ENCODE measurements around the gene BTBD17. TPM values are rescaled to one million over a fixed set of nuclear protein-coding genes. Genes with fewer than 3 reads are reported as not detected.
"Not testable (repeated sequence)": the region's sequence is repeated elsewhere in the genome, so short reads cannot be mapped to it uniquely, and the experiment has no call there.

Gene BTBD17
- 4.5 TPM for total RNA-seq

DNA sequence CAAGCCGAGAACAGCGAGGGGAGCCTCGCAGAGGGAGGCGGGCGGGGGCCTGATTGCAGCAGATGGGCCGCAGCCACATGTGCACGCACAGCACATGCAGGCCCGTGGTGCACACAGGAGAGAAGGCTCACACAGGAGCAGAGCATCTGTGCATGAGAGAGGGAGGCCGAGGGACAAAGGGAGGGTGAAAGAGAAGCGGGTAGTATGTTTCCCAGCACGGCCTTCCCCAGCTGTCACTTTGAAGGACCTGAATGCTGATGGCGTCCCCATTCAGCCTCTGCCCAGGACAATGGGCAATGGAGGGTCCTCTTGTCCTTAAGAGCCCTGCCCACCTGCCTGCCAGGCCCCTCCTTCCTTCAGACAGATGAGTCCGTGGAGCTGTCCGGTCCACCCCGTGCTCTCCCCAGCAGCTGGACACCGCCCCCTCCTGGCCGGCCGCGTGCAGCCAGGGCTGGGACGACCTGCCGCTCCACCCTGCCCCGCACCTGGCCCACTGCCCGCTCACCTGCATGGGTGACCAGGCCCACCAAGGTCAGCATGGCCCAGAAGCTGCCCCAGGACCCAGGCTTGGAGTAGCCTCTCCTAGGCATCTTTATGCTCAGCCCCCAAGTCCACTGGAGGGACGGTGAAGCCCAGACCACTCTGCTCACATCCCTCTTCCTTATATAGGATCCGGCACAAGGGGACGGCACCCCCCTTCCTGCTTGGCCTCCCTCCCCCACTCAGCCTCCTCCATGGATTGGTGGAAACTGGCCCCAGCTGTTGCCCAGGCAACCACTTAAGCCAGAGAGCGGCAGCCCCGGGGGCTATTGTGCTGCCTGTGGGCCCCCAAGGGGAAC, at the start of gene BTBD17:
TSS of gene BTBD17 (minus strand) at position 639 of the 839 bp plus-strand sequence. CDS start at position 590, 49 bp downstream.
- DNase-seq: peak; percentile 9

GRCh38 chr17:74410001-74410443, 48.4 kb upstream of the BTBD17 start:
- no peak for DNase-seq

GRCh38 chr17:74408815-74409214, 47.1 kb upstream of the BTBD17 start:
- no peak for DNase-seq

DNA sequence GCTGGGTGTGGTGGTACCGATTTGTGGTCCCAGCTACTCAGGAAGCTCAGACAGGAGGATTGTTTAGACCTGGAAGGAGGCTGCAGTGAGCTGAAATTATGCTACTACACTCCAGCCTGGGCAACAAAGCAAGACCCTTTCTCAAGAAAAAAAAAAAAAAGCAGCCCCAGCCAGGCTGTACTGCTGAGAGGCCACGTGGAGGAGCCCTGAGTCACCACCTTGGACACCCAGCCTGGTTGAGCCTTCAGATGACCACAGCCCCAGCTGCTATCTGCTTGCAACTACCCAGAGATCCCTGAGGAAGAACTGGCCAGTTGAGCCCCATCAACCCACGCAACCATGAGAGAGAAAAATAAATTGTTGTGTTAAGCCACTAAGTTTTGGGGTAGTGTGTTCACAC, 46.6 kb upstream of the BTBD17 start:
- DNase-seq: no peak

DNA sequence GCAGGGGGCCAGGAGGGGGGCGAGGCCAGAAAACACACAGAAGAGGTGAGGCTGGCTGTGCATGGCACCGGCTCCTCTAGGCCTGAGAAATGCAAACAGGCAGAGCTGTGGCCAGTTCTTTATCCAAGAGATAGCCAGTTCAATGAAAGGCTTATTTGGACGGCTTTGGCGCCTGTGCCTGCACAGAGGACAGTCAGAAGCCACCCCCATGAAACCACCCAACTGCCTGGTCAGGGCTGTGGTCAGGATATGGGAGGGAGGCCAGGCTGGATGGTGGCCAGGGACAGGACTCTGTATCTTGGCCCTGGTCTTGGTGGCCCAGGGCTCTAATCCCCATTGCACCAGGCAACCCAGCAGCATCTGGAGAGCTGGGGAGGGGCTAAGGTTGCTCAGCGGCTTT, 45.7 kb upstream of the BTBD17 start:
- no peak for DNase-seq

DNA sequence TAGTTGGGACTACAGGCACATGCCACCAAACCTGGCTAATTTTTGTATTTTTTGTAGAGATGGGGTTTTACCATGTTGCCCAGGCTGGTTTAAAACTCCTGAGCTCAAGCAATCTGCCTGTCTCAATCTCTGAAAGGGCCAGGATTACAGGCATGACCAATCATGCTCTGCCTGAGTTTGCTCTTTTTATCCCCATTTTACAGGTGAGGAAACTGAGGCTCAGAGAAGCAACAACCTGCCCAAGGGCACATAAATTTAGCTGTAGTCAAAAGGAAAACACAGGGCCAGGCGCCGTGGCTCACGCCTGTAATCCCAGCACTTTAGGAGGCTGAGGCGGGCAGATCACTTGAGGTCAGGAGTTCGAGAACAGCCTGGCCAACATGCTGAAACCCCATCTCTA, 43.6 kb upstream of the BTBD17 start:
- not testable (repeated sequence) for DNase-seq

GRCh38 chr17:74404789-74405188, 43.1 kb upstream of the BTBD17 start:
- DNase-seq: no peak

- DNase-seq: no peak
Observed at GRCh38 chr17:74404218-74404617, 42.5 kb upstream of the BTBD17 start.

GRCh38 chr17:74403512-74404137, 42.0 kb upstream of the BTBD17 start:
- DNase-seq: no peak

DNA sequence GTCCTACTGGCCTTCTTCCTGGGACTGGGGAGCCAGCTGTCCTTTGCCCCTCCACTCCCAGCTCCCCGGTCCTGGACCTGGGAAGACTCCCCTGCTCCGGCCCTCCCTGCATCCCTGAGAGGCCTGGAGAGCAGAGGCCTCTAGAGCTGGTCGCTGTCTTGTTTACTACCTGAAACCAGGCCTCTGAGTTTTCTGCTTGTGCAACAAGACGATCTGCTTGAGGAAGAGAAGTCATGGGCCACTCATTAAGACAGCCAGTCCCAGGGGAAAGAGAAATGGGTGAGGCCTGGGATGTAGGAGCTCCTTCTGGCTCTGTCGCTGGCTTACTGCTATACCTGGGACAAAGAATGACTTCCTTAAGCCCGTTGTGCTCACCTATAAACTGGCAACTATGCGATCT, 40.4 kb upstream of the BTBD17 start:
- DNase-seq: no peak

DNA sequence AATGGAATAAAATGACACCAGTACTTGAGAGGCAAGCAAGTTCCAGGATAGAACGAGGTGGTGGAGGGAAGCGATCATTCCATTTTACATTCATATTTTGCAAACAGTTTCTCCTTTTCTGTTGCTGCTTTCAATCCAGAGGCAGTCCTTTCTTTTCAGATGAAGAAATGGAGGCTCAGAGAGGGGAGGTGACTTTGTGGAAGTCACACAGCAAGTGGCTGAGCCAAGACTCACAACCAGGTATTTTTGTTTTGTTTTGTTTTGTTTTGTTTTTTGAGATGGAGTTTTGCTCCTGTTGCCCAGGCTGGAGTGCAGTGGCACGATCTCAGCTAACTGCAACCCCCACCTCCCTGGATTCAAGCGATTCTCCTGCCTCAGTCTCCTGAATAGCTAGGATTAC, 34.9 kb upstream of the BTBD17 start:
- no peak for DNase-seq

GRCh38 chr17:74394977-74395376, 33.3 kb upstream of the BTBD17 start:
- no peak for DNase-seq

DNA sequence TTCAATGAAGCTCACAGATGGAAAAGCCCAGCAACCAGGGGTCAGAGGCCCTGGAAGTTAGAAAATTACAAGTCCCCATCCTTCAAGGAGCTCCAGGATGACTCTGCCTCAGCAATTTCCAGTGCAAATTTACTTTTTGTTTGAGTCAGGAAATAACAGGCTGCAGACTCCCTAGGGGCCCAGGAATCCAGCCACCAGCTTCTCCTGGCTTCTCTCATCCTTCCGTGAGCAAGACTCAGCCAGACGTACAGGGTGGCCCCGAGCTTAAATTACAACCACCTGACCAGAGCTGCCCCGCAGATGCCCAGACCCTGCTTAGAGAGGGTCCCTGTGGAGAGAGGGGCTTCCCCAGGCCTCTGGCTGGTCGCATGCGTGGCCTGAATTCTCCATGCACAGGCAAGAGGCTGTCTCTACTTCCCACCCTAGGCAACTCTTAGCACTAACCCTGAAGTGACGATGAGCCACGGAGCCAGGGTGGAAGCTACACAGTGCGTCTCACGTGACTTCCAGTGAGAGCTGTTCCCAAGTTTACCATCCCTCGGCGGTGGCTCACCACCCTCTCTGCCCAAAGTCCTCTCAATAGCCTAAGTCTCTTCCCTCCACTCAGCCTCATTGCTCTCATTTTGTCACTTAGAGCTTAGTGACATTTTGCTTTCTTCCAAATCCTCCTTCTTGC, 32.7 kb upstream of the BTBD17 start:
- DNase-seq: no peak

DNA sequence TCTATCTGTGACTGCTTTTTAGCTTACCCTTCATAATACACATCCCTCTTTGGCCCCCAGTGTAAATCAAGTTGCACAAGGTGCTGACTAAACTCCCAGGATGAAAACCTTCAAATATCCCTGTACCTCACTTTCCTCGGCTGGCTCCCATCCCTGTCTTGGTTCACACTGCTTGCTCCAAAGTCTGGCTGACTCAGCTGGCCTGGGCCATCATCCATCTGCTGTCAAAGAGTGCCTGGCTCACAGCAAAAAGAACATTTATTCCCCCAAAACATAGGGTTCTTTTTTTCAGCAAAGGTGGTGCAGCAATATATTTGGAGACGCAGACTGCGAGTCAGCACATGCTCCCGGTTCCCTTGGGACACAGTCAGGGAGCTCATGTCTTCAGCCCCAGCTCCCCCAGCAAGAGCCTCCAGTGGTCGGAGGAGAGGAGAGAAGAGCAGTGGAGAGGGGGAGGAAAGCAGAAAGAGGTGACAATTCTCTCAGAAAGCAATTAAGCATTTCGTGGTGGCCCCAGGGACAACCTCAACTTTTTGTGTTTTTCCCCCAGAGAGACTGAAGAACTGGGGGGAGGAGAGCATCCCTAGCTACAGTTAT, 31.8 kb upstream of the BTBD17 start:
- DNase-seq: peak; percentile 13

- no peak for DNase-seq
Observed at GRCh38 chr17:74392848-74393247, 31.2 kb upstream of the BTBD17 start.

GRCh38 chr17:74391771-74392170, 30.1 kb upstream of the BTBD17 start:
- DNase-seq: no peak

GRCh38 chr17:74390680-74391653, 29.3 kb upstream of the BTBD17 start:
- DNase-seq: no peak

GRCh38 chr17:74389937-74390679, 28.4 kb upstream of the BTBD17 start:
- no peak for DNase-seq

GRCh38 chr17:74389084-74389753, 27.6 kb upstream of the BTBD17 start:
- DNase-seq: no peak
